Neuronal stem cell (in vitro differentiated cells): ENCODE results near the gene TSPO.

Source experiments
- DNase-seq: peaks from one replicate; pipeline ENCODE4 v3.0.0-alpha.2; 2013; ENCODE audit warnings: low spot score
- H2AFZ ChIP-seq: one replicate; pipeline ENCODE4 v1.6.1; 2013; ENCODE audit warnings: mild to moderate bottlenecking, low read length, inconsistent platforms
- H2AK5ac ChIP-seq: 2 replicates; pipeline ENCODE4 v1.6.1; 2013; ENCODE audit warnings: low read depth, mild to moderate bottlenecking, inconsistent platforms, low read length, moderate library complexity, mixed read lengths
- H2BK120ac ChIP-seq: 2 replicates; pipeline ENCODE4 v1.6.1; 2013; ENCODE audit warnings: low read depth, mild to moderate bottlenecking, inconsistent platforms, low read length, moderate library complexity, mixed read lengths
- H2BK12ac ChIP-seq: one replicate; pipeline ENCODE4 v1.6.1; 2013; ENCODE audit warnings: low read length, inconsistent platforms
- H2BK15ac ChIP-seq: 2 replicates; pipeline ENCODE4 v1.6.1; 2013; ENCODE audit warnings: mild to moderate bottlenecking, low read length, inconsistent platforms, mixed read lengths
- H2BK5ac ChIP-seq: one replicate; pipeline ENCODE4 v1.6.1; 2013; ENCODE audit warnings: inconsistent platforms, mild to moderate bottlenecking, low read length, moderate library complexity
- H3K14ac ChIP-seq: one replicate; pipeline ENCODE4 v1.6.1; 2013; ENCODE audit warnings: low read length, inconsistent platforms
- H3K18ac ChIP-seq: 2 replicates; pipeline ENCODE4 v1.6.1; 2013; ENCODE audit warnings: low read length, inconsistent platforms
- H3K23ac ChIP-seq: 2 replicates; pipeline ENCODE4 v1.6.1; 2013; ENCODE audit warnings: low read depth, mild to moderate bottlenecking, mixed read lengths, low read length, inconsistent platforms; ENCODE audit not compliant: poor library complexity
- H3K27ac ChIP-seq: replicated peaks from 3 replicates; pipeline ENCODE4 v1.5.1; 2013; ENCODE audit warnings: low read length, inconsistent platforms
- H3K27me3 ChIP-seq, 3 experiments: 2 replicates each; pipeline ENCODE4 v1.6.1; 2013; ENCODE audit warnings: low read length in 3 of 3, mild to moderate bottlenecking in 2 of 3, inconsistent platforms in 1 of 3, low read depth in 1 of 3, mixed read lengths in 1 of 3, moderate library complexity in 1 of 3; ENCODE audit not compliant: control insufficient read depth in 3 of 3, insufficient read depth in 3 of 3
- H3K36me3 ChIP-seq, 2 donors: replicated peaks in 1 of 2; 2 replicates each; pipeline ENCODE4 v1.6.1; 2013; ENCODE audit warnings: low read length in 2 of 2; ENCODE audit not compliant: control insufficient read depth in 2 of 2, insufficient read depth in 2 of 2
- H3K4ac ChIP-seq: 2 replicates; pipeline ENCODE4 v1.6.1; 2013; ENCODE audit warnings: inconsistent platforms, mild to moderate bottlenecking, low read length, moderate library complexity
- H3K4me1 ChIP-seq, 2 donors: 1 replicate in 1 of 2; 2 replicates in 1 of 2; pipeline ENCODE4 v1.6.1; 2013; ENCODE audit warnings: low read length in 2 of 2, low read depth in 1 of 2; ENCODE audit not compliant: control insufficient read depth in 2 of 2, insufficient read depth in 1 of 2
- H3K4me2 ChIP-seq: one replicate; pipeline ENCODE4 v1.6.1; 2013; ENCODE audit warnings: mild to moderate bottlenecking, low read length, inconsistent platforms; ENCODE audit not compliant: insufficient read depth, poor library complexity, severe bottlenecking
- H3K4me3 ChIP-seq, 2 donors: 2 replicates each; pipeline ENCODE4 v1.5.1; 2013; ENCODE audit warnings: low read length in 2 of 2, mild to moderate bottlenecking in 2 of 2, inconsistent platforms in 1 of 2, moderate library complexity in 1 of 2
- H3K79me1 ChIP-seq: one replicate; pipeline ENCODE4 v1.6.1; 2013; ENCODE audit warnings: low read depth, mild to moderate bottlenecking, inconsistent platforms, low read length, moderate library complexity
- H3K9ac ChIP-seq: one replicate; pipeline ENCODE4 v1.6.1; 2013; ENCODE audit warnings: mild to moderate bottlenecking, low read depth, low read length, inconsistent platforms; ENCODE audit not compliant: poor library complexity
- H3K9me3 ChIP-seq, 2 donors: replicated peaks in 1 of 2; 2 replicates each; pipeline versions ENCODE3 to v1.6.1; 2013; ENCODE audit warnings: low read length in 2 of 2, mild to moderate bottlenecking in 2 of 2, inconsistent platforms in 1 of 2, low read depth in 1 of 2, mixed read lengths in 1 of 2, moderate library complexity in 1 of 2; ENCODE audit not compliant: control insufficient read depth in 2 of 2, insufficient read depth in 1 of 2
- H4K8ac ChIP-seq: one replicate; pipeline ENCODE4 v1.6.1; 2013; ENCODE audit warnings: low read depth, mild to moderate bottlenecking, inconsistent platforms, low read length, moderate library complexity
- H4K91ac ChIP-seq: one replicate; pipeline ENCODE4 v1.6.1; 2013; ENCODE audit warnings: low read length, low read depth, mild to moderate bottlenecking, inconsistent platforms; ENCODE audit not compliant: poor library complexity
- WGBS, 2 donors: extraction: QIAGEN DNeasy Blood & Tissue Kit; methylation state at CpG; one replicate each; pipeline ENCODE4 v1.1.7; 2013; ENCODE audit warnings: missing lambda C conversion rate in 2 of 2, mixed read lengths in 1 of 2; ENCODE audit not compliant: insufficient read length in 2 of 2, insufficient replicate concordance in 1 of 2; ENCODE audit errors: extremely low coverage in 2 of 2; 5-methylcytosine and 5-hydroxymethylcytosine counted together

TSPO gene

DNA sequence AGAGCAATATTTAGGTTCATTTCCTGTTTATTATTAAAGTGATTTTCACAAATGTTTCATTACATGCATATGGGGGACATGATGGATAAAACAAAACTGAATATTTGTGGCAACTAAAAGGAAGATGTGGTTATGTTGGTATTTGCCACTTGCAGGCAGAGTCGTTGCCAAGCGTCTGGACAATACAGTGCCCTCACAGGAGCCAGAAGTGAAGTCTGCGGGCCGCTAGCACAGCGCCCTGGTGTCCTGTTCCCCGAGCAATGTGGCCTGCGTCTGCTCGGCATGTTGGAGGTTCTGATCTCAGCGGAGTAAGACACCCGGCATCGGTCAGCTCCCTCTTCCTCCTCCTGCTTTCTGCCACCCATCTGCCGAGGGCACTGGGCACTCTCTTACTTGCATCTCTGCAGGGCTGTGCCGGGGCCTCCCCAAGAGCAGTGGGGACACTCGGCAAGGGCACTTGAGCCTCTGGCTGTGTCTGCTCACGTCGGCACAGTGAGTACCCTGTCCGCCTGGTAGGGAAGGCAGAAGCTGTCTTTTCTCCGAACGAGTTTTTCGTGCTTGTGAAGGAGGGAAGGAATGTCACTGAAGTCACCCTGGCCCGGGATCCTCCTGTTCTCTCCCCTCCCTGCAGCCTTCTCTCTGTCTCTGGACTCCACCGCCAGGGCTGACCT lies 46.0 kb downstream of the TSPO start:
- no peak overlapping the region for H3K27ac ChIP-seq
- no peak overlapping the region for H2BK5ac ChIP-seq
- no peak overlapping the region for H2AK5ac ChIP-seq
- peaks cover 0 to 8% of the 10 kb centered on the region in 2 donors for H3K9me3 ChIP-seq
- H3K4me1 ChIP-seq, result no peaks in the 10 kb centered on the region
- H2BK120ac ChIP-seq, result no peak overlapping the region
- no peak overlapping the region for H3K23ac ChIP-seq
- no peak overlapping the region for H3K4ac ChIP-seq
- H3K36me3 ChIP-seq, result peaks cover 0 to 21% of the 10 kb centered on the region in 2 donors
- H3K4me2 ChIP-seq, result no peak overlapping the region
- H4K8ac ChIP-seq, result no peak overlapping the region
- H3K4me3 ChIP-seq, result no peak overlapping the region
- H2AFZ ChIP-seq, result peak overlapping the region; percentile 65
- H2BK12ac ChIP-seq, result no peak overlapping the region
- H3K18ac ChIP-seq, result peak overlapping the region; percentile 61
- H3K79me1 ChIP-seq, result no peaks in the 10 kb centered on the region
- peaks cover 0 to 18% (median 0%) of the 10 kb centered on the region in 3 experiments for H3K27me3 ChIP-seq
- no peak for DNase-seq
- WGBS, 2 donors, result no CpG with 5 or more reads among the region's 22 CpGs
- H2BK15ac ChIP-seq, result no peak overlapping the region
- H3K9ac ChIP-seq, result no peak overlapping the region
- H3K14ac ChIP-seq, result no peak overlapping the region
- H4K91ac ChIP-seq, result no peak overlapping the region

DNA sequence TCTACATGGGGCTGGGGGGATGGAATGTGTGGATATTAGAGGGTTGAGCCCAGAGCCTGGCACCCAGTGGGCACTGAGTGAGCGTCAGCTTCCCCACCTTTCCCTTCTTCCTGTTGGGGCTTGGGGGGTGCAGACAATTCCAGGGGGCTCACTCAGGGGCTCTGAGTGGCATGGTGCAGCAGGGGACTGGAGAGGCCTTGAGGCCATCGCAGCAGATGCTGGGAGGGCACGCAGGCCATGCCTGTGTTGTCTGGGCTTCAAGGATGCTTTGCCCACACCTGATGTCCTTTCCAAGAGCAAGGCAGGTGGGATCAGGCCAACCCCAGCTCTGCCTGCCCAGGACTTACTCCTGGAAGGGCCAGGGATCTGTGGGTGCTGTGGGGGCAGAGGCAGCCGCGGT lies 46.8 kb downstream of the TSPO start:
- Histone ChIP-seq H4K8ac (no peak overlapping the region), H3K27ac (no peak overlapping the region), H3K79me1 (no peaks in the 10 kb centered on the region), H2AK5ac (no peak overlapping the region), H3K23ac (no peak overlapping the region), H2BK15ac (no peak overlapping the region), H3K27me3 (peaks cover 0 to 22% (median 0%) of the 10 kb centered on the region in 3 experiments), H2BK12ac (no peak overlapping the region), H3K9ac (no peak overlapping the region), H3K4me1 (peaks cover 0 to 2% of the 10 kb centered on the region in 2 donors), H3K4me2 (no peak overlapping the region), H4K91ac (no peak overlapping the region), H3K18ac (peak overlapping the region; percentile 20), H2AFZ (no peak overlapping the region), H3K14ac (no peak overlapping the region), H3K4ac (no peak overlapping the region), H2BK5ac (no peak overlapping the region), H2BK120ac (no peak overlapping the region), H3K9me3 (peaks cover 0 to 8% of the 10 kb centered on the region in 2 donors), H3K36me3 (peaks cover 0 to 28% of the 10 kb centered on the region in 2 donors), H3K4me3 (no peak overlapping the region)
- no CpG with 5 or more reads among the region's 5 CpGs for WGBS, 2 donors
- no peak for DNase-seq

DNA sequence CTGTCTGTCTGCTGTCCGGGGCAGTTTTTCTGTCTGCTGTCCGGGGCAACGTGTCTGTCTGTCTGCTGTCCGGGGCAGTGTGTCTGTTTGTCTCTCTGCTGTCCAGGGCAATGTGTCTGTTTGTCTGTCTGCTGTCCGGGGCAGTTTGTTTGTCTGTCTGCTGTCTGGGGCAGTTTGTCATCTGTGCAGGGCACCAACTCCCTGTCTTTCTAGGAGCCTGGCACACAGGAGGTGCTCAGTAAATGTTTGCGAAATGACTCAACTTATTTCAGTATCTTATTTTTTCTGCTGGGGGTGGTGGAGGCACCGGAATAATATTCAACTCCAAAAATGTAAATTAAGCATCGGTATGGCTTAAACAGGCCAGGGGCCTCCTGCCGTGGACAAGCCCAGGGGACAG lies 47.6 kb downstream of the TSPO start:
- H4K8ac ChIP-seq, result no peak overlapping the region
- no peaks in the 10 kb centered on the region for H3K79me1 ChIP-seq
- H3K4ac ChIP-seq, result no peak overlapping the region
- H3K14ac ChIP-seq, result no peak overlapping the region
- no peak overlapping the region for H2AK5ac ChIP-seq
- H2BK12ac ChIP-seq, result no peak overlapping the region
- peaks cover 0 to 6% of the 10 kb centered on the region in 2 donors for H3K4me1 ChIP-seq
- H3K27me3 ChIP-seq, result peaks cover 0 to 22% (median 0%) of the 10 kb centered on the region in 3 experiments
- no peak overlapping the region for H3K4me2 ChIP-seq
- H3K9ac ChIP-seq, result no peak overlapping the region
- H4K91ac ChIP-seq, result no peak overlapping the region
- no CpG with 5 or more reads among the region's 9 CpGs for WGBS, 2 donors
- H3K23ac ChIP-seq, result no peak overlapping the region
- H3K4me3 ChIP-seq, result no peak overlapping the region
- peaks cover 0 to 8% of the 10 kb centered on the region in 2 donors for H3K9me3 ChIP-seq
- peaks cover 0 to 33% of the 10 kb centered on the region in 2 donors for H3K36me3 ChIP-seq
- H2BK5ac ChIP-seq, result no peak overlapping the region
- no peak overlapping the region for H2BK120ac ChIP-seq
- no peak overlapping the region for H2AFZ ChIP-seq
- DNase-seq, result no peak
- H3K27ac ChIP-seq, result no peak overlapping the region
- no peak overlapping the region for H2BK15ac ChIP-seq
- no peak overlapping the region for H3K18ac ChIP-seq

DNA sequence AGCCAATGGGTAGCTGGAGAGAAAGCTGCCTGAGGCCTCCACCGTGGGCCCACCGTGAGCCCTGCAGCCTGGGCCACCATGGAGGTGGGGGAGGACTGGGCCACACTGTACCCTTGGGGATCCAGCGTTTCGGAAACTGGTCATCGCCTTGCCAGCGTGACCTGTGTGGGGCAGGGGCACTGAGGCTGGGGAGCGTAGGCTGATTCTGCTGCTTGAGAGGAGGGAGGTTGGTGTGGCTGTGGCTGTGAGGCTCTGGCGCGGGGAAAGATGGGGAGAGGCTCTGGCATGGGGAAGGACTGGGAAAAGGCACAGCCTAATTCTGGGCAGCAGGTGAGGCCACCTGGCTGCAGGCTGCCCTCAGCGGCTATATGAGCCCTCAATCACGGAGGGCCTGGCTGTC lies 48.2 kb downstream of the TSPO start:
- H3K27me3 ChIP-seq, result peaks cover 0 to 22% (median 0%) of the 10 kb centered on the region in 3 experiments

More for the DNA sequence above, 48.2 kb downstream of the TSPO start:
- Histone ChIP-seq H4K91ac (no peak overlapping the region), H2AK5ac (no peak overlapping the region), H3K4me3 (no peak overlapping the region), H3K4me1 (peaks cover 0 to 6% of the 10 kb centered on the region in 2 donors), H4K8ac (no peak overlapping the region), H3K36me3 (peaks cover 0 to 34% of the 10 kb centered on the region in 2 donors), H3K14ac (no peak overlapping the region), H2BK5ac (no peak overlapping the region), H2BK12ac (no peak overlapping the region), H2AFZ (peak overlapping the region; percentile 40), H3K79me1 (no peaks in the 10 kb centered on the region), H2BK120ac (no peak overlapping the region), H3K23ac (no peak overlapping the region), H3K18ac (no peak overlapping the region), H3K4ac (no peak overlapping the region), H2BK15ac (no peak overlapping the region), H3K4me2 (no peak overlapping the region), H3K9me3 (peaks cover 0 to 8% of the 10 kb centered on the region in 2 donors), H3K9ac (peak overlapping the region; percentile 12), H3K27ac (no peak overlapping the region)
- DNase-seq, result no peak
- no CpG with 5 or more reads among the region's 11 CpGs for WGBS, 2 donors
